Ovary (tissue), 9 donors: ENCODE data around the gene WNT2B. TPM values are rescaled to one million over a fixed set of nuclear protein-coding genes. Genes with fewer than 3 reads are reported as not detected.
A peak's percentile ranks its signal among the peaks of the same experiment; 100 is the strongest.
"Not testable (repeated sequence)": the region's sequence is repeated elsewhere in the genome, so short reads cannot be mapped to it uniquely, and the experiment has no call there.

Experiments
- DNase-seq, 5 donors: peaks; one replicate each; pipeline ENCODE4 v3.0.0-alpha.2; 2019 to 2020
- H3K27ac ChIP-seq, 2 donors: fragments of 200-600 bp; one replicate each; pipeline versions ENCODE4 v1.5.1 to v1.8.0; 2019 to 2022
- H3K27me3 ChIP-seq: fragments of 200-600 bp; one replicate; pipeline ENCODE4 v1.8.0; 2022
- H3K36me3 ChIP-seq: fragments of 200-600 bp; sonication (generic); one replicate; pipeline ENCODE4 v1.5.1; 2019
- H3K4me1 ChIP-seq: one replicate; pipeline ENCODE4 v1.8.1; 2013; ENCODE audit warnings: mild to moderate bottlenecking, moderate library complexity; ENCODE audit not compliant: insufficient read depth
- H3K4me3 ChIP-seq: fragments of 200-600 bp; sonication (generic); one replicate; pipeline ENCODE4 v1.5.1; 2017
- H3K9me3 ChIP-seq, 2 donors: fragments of 200-600 bp in 1 of 2; sonication (generic) in 1 of 2; one replicate each; pipeline versions ENCODE4 v1.5.1 to v1.8.1; 2013 to 2019; ENCODE audit warnings: mild to moderate bottlenecking in 1 of 2, moderate library complexity in 1 of 2
- CTCF ChIP-seq, 3 donors: fragments of 450-650 bp in 2 of 3; fragments of 200-600 bp in 1 of 3; IDR thresholded peaks; one replicate each; pipeline versions ENCODE4 v1.5.1 to v1.8.0; 2016 to 2022; ENCODE audit warnings: antibody characterized with exemption in 3 of 3, mild to moderate bottlenecking in 1 of 3
- EP300 ChIP-seq: sonication (generic); formaldehyde crosslinking; IDR thresholded peaks from one replicate; pipeline ENCODE4 v1.6.1; 2017; ENCODE audit warnings: antibody characterized with exemption
- POLR2A ChIP-seq: fragments of 450-650 bp; IDR thresholded peaks from one replicate; pipeline ENCODE4 v1.6.1; 2017; ENCODE audit warnings: antibody characterized with exemption, mild to moderate bottlenecking, moderate library complexity
- WGBS, 3 donors: extraction: QIAGEN DNeasy Blood & Tissue Kit in 1 of 3; methylation state at CpG; one replicate each; pipeline versions ENCODE4 v1.1.5 to v1.1.7; 2013 to 2017; 5-methylcytosine and 5-hydroxymethylcytosine counted together
- intact Hi-C, 4 donors: fragments of 100-400 bp; cut with DNase I; formaldehyde crosslinking; loops; one replicate each; pipeline versions ENCODE4 v1.11.0 to v1.15.1; 2022 to 2023
- polyA plus RNA-seq, 2 donors: library from polyadenylated mRNA; stranded (reverse); fragments of 200-250 nt in 1 of 2; fragments of 350-450 nt in 1 of 2; fragmentation: Illumina TruSeq in 1 of 2; extraction: RNeasy Lipid Tissue Mini Kit (QIAGEN cat#74804) in 1 of 2; gene quantifications; one replicate each; pipeline ENCODE4 v1.2.3, GENCODE V29; 2013 to 2014
- total RNA-seq, 7 donors: library from RNA; depleted of rRNA in 2 of 7; stranded (reverse); fragments of >200 nt in 2 of 7; fragmentation: NEBNext Ultra II Directional in 3 of 7; extraction: Animal tissue kit (Norgen Biotek cat#: 25700) in 3 of 7; gene quantifications; one replicate each; pipeline versions ENCODE4 v1.1.0 to v1.2.4, GENCODE V29; 2016 to 2023
- donor health status: DM: no; HTN: no; CAD: no; lungs with moderate emphysema.
- donor health status: DM: no; HTN: no; CAD: no.
- donor health status: Bipolar disorder and iron deficiency.
- donor health status: DM: yes; HTN: yes; CAD: no.
- donor health status: DM: no; HTN: no; CAD: no.
- donor health status: DM: yes; HTN: yes; CAD: no.

The WNT2B gene
- total and polyA plus RNA-seq, 9 donors: 12.8 to 57.3 (median 33.8) TPM

- TF ChIP-seq EP300 (no peak), CTCF (IDR thresholded peaks at IDR 0.05) (no peak), POLR2A (no peak)
- Histone ChIP-seq H3K4me3 (no peak overlapping the region), H3K4me1 (no peaks in the 10 kb centered on the region), H3K9me3 (no peaks in the 10 kb centered on the region), H3K27ac (no peak overlapping the region), H3K27me3 (no peaks in the 10 kb centered on the region), H3K36me3 (no peaks in the 10 kb centered on the region)
- intact Hi-C loops: no loop called here
- 49 to 68% (median 62%) methylated on average over 4 of the region's 4 CpGs for WGBS, 3 donors
- no peak for DNase-seq
Measured at GRCh38 chr1:112464501-112464900, 44.3 kb upstream of the WNT2B start.

GRCh38 chr1:112465122-112465521, 43.6 kb upstream of the WNT2B start:
- TF ChIP-seq POLR2A: no peak
- no peak for TF ChIP-seq CTCF (IDR thresholded peaks at IDR 0.05)
- TF ChIP-seq EP300: no peak
- Histone ChIP-seq H3K27ac (no peak overlapping the region), H3K4me3 (no peak overlapping the region), H3K4me1 (no peaks in the 10 kb centered on the region), H3K27me3 (no peaks in the 10 kb centered on the region), H3K36me3 (no peaks in the 10 kb centered on the region), H3K9me3 (no peaks in the 10 kb centered on the region)
- 46 to 58% (median 46%) methylated on average over 5 of the region's 5 CpGs for WGBS, 3 donors
- DNase-seq: no peak
- intact Hi-C loops: loop anchor here in 3 of 4 donors (5.0 kb wide), 1 partner anchor 73 kb away; no protein-coding TSS in a partner anchor

GRCh38 chr1:112466078-112466660, 42.6 kb upstream of the WNT2B start:
- intact Hi-C loops: loop anchor here (1.0 to 5.0 kb wide), 2 partner anchors 74 to 75 kb away; no protein-coding TSS in a partner anchor
- WGBS, 3 donors: 0 to 2% (median 1%) methylated on average over 31 of the region's 31 CpGs
- Histone ChIP-seq H3K4me1 (no peaks in the 10 kb centered on the region), H3K9me3 (no peaks in the 10 kb centered on the region), H3K4me3 (peak overlapping the region; percentile 30), H3K36me3 (no peaks in the 10 kb centered on the region), H3K27me3 (no peaks in the 10 kb centered on the region), H3K27ac (peak overlapping the region; percentile 43 to 48)
- TF ChIP-seq EP300: no peak
- TF ChIP-seq CTCF (IDR thresholded peaks at IDR 0.05): peak; percentile 86 to 95 (median 93)
- peak; percentile 45 for TF ChIP-seq POLR2A
- DNase-seq: peak; percentile 96 to 98 (median 96)

GRCh38 chr1:112470324-112470723, 38.4 kb upstream of the WNT2B start:
- DNase-seq, H3K4me3 ChIP-seq, H3K36me3 ChIP-seq, H3K9me3 ChIP-seq, intact Hi-C loops, H3K4me1 ChIP-seq, H3K27ac ChIP-seq, H3K27me3 ChIP-seq: not testable (repeated sequence)
- 79 to 84% (median 82%) methylated on average over 7 of the region's 7 CpGs for WGBS, 3 donors

GRCh38 chr1:112470966-112471365, 37.8 kb upstream of the WNT2B start:
- no peak for TF ChIP-seq CTCF (IDR thresholded peaks at IDR 0.05)
- no peak for TF ChIP-seq EP300
- no peak for TF ChIP-seq POLR2A
- Histone ChIP-seq H3K27ac (no peak overlapping the region), H3K27me3 (no peaks in the 10 kb centered on the region), H3K9me3 (no peaks in the 10 kb centered on the region), H3K36me3 (no peaks in the 10 kb centered on the region), H3K4me3 (no peak overlapping the region), H3K4me1 (no peaks in the 10 kb centered on the region)
- WGBS, 3 donors: 79 to 90% (median 87%) methylated on average over 3 of the region's 3 CpGs
- DNase-seq: no peak
- intact Hi-C loops: no loop called here
